IgD-negative memory B cell (primary cell): ENCODE data around the gene CCDC14. TPM values are rescaled to one million over a fixed set of nuclear protein-coding genes. Genes with fewer than 3 reads are reported as not detected.
"Not testable (repeated sequence)": the region's sequence is repeated elsewhere in the genome, so short reads cannot be mapped to it uniquely, and the experiment has no call there.

Experiments used
- H3K27ac Mint-ChIP-seq, 3 donors: one replicate each; pipeline ENCODE4 v1.8.0; 2020 to 2022; ENCODE audit warnings: mild to moderate bottlenecking in 3 of 3, mixed read lengths in 3 of 3, moderate library complexity in 1 of 3
- H3K27me3 Mint-ChIP-seq: one replicate; pipeline ENCODE4 v1.8.0; 2021; ENCODE audit warnings: mixed read lengths
- H3K36me3 Mint-ChIP-seq: one replicate; pipeline ENCODE4 v1.8.0; 2020; ENCODE audit warnings: mild to moderate bottlenecking, mixed read lengths
- H3K4me1 Mint-ChIP-seq, 3 donors: one replicate each; pipeline ENCODE4 v1.8.0; 2020 to 2022; ENCODE audit warnings: mixed read lengths in 3 of 3, mild to moderate bottlenecking in 1 of 3
- H3K4me3 Mint-ChIP-seq, 4 donors: one replicate each; pipeline ENCODE4 v1.8.0; 2020 to 2022; ENCODE audit warnings: mild to moderate bottlenecking in 4 of 4, mixed read lengths in 4 of 4, moderate library complexity in 3 of 4
- H3K9me3 Mint-ChIP-seq, 3 donors: one replicate each; pipeline ENCODE4 v1.8.0; 2020 to 2021; ENCODE audit warnings: mixed read lengths in 3 of 3, mild to moderate bottlenecking in 1 of 3
- polyA plus RNA-seq: library from polyadenylated mRNA; unstranded; fragments of 300-500 nt; fragmentation: Illumina TruSeq; gene quantifications from one replicate; pipeline ENCODE4 v1.2.3, GENCODE V29; 2021

Gene CCDC14
- polyA plus RNA-seq, 1 donor from 2014 or later, result 2.6 TPM

DNA sequence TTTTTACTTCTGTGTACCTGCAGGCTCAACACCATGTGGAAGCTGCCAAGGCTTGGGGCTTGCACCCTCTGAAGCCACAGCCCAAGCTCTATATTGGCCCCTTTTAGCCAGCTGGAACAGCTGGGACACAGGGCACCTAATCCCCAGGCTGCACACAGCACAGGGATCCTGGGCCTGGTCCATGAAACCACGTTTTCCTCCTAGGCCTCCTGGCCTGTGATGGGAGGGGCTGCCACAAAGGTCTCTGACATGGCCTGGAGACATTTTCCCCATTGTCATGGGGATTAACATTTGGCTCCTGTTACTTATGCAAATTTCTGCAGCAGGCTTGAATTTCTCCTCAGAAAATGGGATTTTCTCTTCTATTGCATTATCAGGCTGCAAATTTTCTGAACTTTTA is 70.0 kb downstream of the CCDC14 start:
- Mint-ChIP-seq H3K27me3 (peaks cover 12% of the 10 kb centered on the region), H3K9me3 (peaks cover 14 to 28% (median 14%) of the 10 kb centered on the region in 3 donors)
- not testable (repeated sequence) for H3K36me3 Mint-ChIP-seq, H3K27ac Mint-ChIP-seq, H3K4me1 Mint-ChIP-seq, H3K4me3 Mint-ChIP-seq

DNA sequence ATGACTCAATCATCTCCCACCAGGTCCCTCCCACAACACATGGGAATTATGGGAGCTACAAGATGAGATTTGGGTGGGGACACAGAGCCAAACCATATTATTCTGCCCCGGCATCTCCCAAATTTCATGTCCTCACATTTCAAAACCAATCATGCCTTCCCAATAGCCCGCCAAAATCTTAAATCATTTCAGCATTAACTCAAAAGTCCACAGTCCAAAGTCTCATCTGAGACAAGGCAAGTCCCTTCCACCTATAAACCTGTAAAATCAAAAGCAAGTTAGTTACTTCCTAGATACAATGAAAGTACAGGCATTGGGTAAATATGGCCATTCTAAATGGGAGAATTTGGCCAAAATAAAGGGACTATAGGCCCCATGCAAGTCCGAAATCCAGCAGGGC is 70.9 kb downstream of the CCDC14 start:
- not testable (repeated sequence) for H3K4me1 Mint-ChIP-seq, H3K27ac Mint-ChIP-seq, H3K4me3 Mint-ChIP-seq, H3K36me3 Mint-ChIP-seq
- Mint-ChIP-seq H3K27me3 (peaks cover 15% of the 10 kb centered on the region), H3K9me3 (peaks cover 14 to 28% (median 14%) of the 10 kb centered on the region in 3 donors)

DNA sequence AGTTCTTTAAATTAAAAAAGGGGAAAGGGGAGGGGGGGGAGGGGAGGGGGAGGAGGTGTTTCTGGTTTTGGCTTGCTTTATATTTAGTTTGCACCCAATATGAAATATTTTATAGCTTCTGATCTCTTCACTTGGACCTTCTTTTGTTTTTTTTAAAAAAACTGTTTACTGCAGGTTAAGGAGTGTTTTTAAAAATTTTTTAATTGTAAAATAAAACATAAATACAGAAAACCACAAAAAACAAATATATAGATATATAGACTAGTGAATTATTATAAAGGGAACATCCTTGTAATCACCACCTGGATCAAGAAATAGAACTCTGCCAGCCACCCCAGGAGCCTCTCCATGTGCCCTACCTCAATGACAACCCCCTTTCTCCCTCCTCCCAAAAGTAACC is 76.0 kb downstream of the CCDC14 start:
- no peak overlapping the region for H3K4me3 Mint-ChIP-seq
- no peak overlapping the region for H3K27ac Mint-ChIP-seq
- H3K36me3 Mint-ChIP-seq, result no peaks in the 10 kb centered on the region
- peaks cover 41% of the 10 kb centered on the region for H3K27me3 Mint-ChIP-seq
- H3K4me1 Mint-ChIP-seq, result peaks cover 0 to 11% (median 4%) of the 10 kb centered on the region in 3 donors
- H3K9me3 Mint-ChIP-seq, result peaks cover 0 to 5% (median 4%) of the 10 kb centered on the region in 3 donors

GRCh38 chr3:123884203-123884831 is 76.7 kb downstream of the CCDC14 start, which contains the start of gene MYLK:
Gene MYLK (minus strand): TSS chr3:123884332. CDS start chr3:123793841, 90,491 bp downstream.
- Mint-ChIP-seq H3K36me3 (no peaks in the 10 kb centered on the region), H3K4me1 (peaks cover 0 to 11% (median 4%) of the 10 kb centered on the region in 3 donors), H3K9me3 (peaks cover 0 to 2% (median 0%) of the 10 kb centered on the region in 3 donors), H3K27ac (no peak within 1 kb of the TSS), H3K4me3 (peak within 1 kb of the TSS in 3 of 4 donors; percentile 72 to 85 (median 82)), H3K27me3 (peaks cover 41% of the 10 kb centered on the region)

GRCh38 chr3:123883701-123884202 is 77.3 kb downstream of the CCDC14 start:
- H3K4me3 Mint-ChIP-seq, result peak overlapping the region in 2 of 4 donors; percentile 63 to 80
- H3K36me3 Mint-ChIP-seq, result no peaks in the 10 kb centered on the region
- peaks cover 0 to 2% (median 0%) of the 10 kb centered on the region in 3 donors for H3K9me3 Mint-ChIP-seq
- peaks cover 41% of the 10 kb centered on the region for H3K27me3 Mint-ChIP-seq
- no peak overlapping the region for H3K27ac Mint-ChIP-seq
- H3K4me1 Mint-ChIP-seq, result peaks cover 0 to 11% (median 4%) of the 10 kb centered on the region in 3 donors

GRCh38 chr3:123883111-123883510 is 77.9 kb downstream of the CCDC14 start:
- H3K27me3 Mint-ChIP-seq, result peaks cover 39% of the 10 kb centered on the region
- peak overlapping the region in 1 of 4 donors; percentile 23 for H3K4me3 Mint-ChIP-seq
- no peak overlapping the region for H3K27ac Mint-ChIP-seq
- peaks cover 0 to 2% (median 0%) of the 10 kb centered on the region in 3 donors for H3K9me3 Mint-ChIP-seq
- H3K4me1 Mint-ChIP-seq, result peaks cover 0 to 11% (median 4%) of the 10 kb centered on the region in 3 donors
- no peaks in the 10 kb centered on the region for H3K36me3 Mint-ChIP-seq

DNA sequence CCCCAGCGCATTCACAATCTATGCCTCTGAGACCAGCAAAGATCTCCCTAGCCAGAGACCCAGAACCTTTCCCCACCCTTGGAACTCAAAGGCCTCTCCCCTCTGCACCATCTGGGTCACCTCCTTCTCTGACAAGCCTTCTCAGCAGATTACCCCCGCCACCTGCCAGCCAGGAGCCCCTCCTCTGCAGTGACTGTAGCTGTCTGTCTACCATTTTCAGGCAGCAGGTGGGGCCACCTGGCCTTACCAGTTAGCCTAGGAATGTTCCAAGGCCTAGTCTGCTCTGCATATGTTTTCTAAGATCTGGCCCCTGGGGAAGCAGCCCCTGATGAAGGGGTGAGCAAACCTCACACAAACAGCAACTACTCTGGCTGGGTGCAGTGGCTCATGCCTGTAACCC is 79.3 kb downstream of the CCDC14 start:
- Mint-ChIP-seq H3K27ac (no peak overlapping the region), H3K4me1 (peaks cover 0 to 11% (median 4%) of the 10 kb centered on the region in 3 donors), H3K9me3 (peaks cover 0 to 2% (median 0%) of the 10 kb centered on the region in 3 donors), H3K4me3 (no peak overlapping the region), H3K27me3 (peaks cover 38% of the 10 kb centered on the region), H3K36me3 (no peaks in the 10 kb centered on the region)

DNA sequence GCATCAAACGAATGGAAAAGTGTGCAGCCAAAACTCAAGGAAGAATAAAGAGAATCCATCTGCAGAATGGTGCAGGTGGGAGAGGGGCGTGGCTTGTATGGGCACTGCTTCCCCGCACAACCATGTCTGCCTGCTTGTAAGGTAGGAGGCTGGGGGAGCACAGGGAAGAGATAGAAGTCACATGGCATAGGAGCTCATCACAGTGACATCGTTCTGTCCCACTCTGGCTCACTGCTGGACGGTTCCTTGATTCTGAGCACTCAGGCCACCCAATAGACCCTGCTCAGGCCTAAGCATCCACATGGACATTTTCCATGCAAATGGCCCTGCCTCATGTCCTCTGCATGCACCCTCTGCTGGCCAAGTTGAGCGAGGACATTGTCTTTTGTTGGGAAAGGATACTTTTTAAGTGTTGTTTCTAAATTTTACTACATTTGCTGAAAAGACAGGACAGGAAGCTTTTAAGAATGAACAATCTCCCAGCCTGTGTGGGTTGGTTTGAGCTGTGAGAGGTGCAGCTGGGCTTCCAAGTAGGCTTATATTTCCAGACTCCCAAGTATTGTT is 79.9 kb downstream of the CCDC14 start:
- peaks cover 33% of the 10 kb centered on the region for H3K27me3 Mint-ChIP-seq

GRCh38 chr3:123878807-123879206 is 82.2 kb downstream of the CCDC14 start:
- Mint-ChIP-seq H3K4me1 (peaks cover 0 to 6% (median 0%) of the 10 kb centered on the region in 3 donors), H3K27ac (no peak overlapping the region), H3K27me3 (peaks cover 19% of the 10 kb centered on the region), H3K4me3 (no peak overlapping the region), H3K36me3 (no peaks in the 10 kb centered on the region), H3K9me3 (peaks cover 0 to 2% (median 0%) of the 10 kb centered on the region in 3 donors)

More for the DNA sequence above, 79.9 kb downstream of the CCDC14 start:
- Mint-ChIP-seq H3K9me3 (peaks cover 0 to 2% (median 0%) of the 10 kb centered on the region in 3 donors), H3K36me3 (no peaks in the 10 kb centered on the region), H3K4me1 (peaks cover 0 to 11% (median 4%) of the 10 kb centered on the region in 3 donors), H3K27ac (no peak overlapping the region), H3K4me3 (peak overlapping the region in 1 of 4 donors; percentile 73)

GRCh38 chr3:123877965-123878364 is 83.1 kb downstream of the CCDC14 start:
- H3K4me1 Mint-ChIP-seq, result no peaks in the 10 kb centered on the region
- H3K9me3 Mint-ChIP-seq, result peaks cover 0 to 2% (median 0%) of the 10 kb centered on the region in 3 donors
- no peak overlapping the region for H3K27ac Mint-ChIP-seq
- peaks cover 11% of the 10 kb centered on the region for H3K27me3 Mint-ChIP-seq
- no peak overlapping the region for H3K4me3 Mint-ChIP-seq
- H3K36me3 Mint-ChIP-seq, result no peaks in the 10 kb centered on the region

- H3K9me3 Mint-ChIP-seq, result no peaks in the 10 kb centered on the region
- no peak overlapping the region for H3K4me3 Mint-ChIP-seq
- no peaks in the 10 kb centered on the region for H3K36me3 Mint-ChIP-seq
- H3K27me3 Mint-ChIP-seq, result peaks cover 9% of the 10 kb centered on the region
- no peaks in the 10 kb centered on the region for H3K4me1 Mint-ChIP-seq
- no peak overlapping the region for H3K27ac Mint-ChIP-seq
These were observed 83.6 kb downstream of the CCDC14 start for GRCh38 chr3:123877466-123877865.

- no peak overlapping the region for H3K27ac Mint-ChIP-seq
- no peaks in the 10 kb centered on the region for H3K36me3 Mint-ChIP-seq
- peaks cover 9% of the 10 kb centered on the region for H3K27me3 Mint-ChIP-seq
- no peaks in the 10 kb centered on the region for H3K4me1 Mint-ChIP-seq
- H3K9me3 Mint-ChIP-seq, result no peaks in the 10 kb centered on the region
- no peak overlapping the region for H3K4me3 Mint-ChIP-seq
These were observed 84.2 kb downstream of the CCDC14 start for GRCh38 chr3:123876858-123877257.

DNA sequence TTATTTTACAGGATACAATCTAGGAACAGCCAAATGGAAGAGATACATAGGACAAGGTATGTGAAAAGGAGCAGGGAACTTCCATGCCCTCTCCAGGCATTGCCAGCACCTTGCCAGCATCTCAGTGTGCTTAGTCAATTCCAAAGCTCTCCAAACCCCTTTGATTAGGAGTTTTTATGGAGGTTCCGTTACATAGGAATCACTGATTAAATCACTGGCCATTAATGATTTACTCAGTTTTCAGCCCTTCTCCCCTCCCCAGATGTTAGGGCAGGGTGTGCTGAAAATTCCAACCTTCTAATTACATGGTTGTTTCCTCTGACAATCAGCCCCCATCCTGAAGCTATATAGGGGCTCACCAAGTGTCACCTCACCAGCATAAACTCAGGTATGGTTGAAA is 88.4 kb downstream of the CCDC14 start:
- Mint-ChIP-seq H3K4me3 (no peak overlapping the region), H3K4me1 (no peaks in the 10 kb centered on the region), H3K27ac (no peak overlapping the region), H3K27me3 (peaks cover 5% of the 10 kb centered on the region), H3K9me3 (no peaks in the 10 kb centered on the region), H3K36me3 (no peaks in the 10 kb centered on the region)

- H3K27ac Mint-ChIP-seq, result no peak overlapping the region
- no peaks in the 10 kb centered on the region for H3K9me3 Mint-ChIP-seq
- peaks cover 8% of the 10 kb centered on the region for H3K27me3 Mint-ChIP-seq
- no peak overlapping the region for H3K4me3 Mint-ChIP-seq
- H3K36me3 Mint-ChIP-seq, result no peaks in the 10 kb centered on the region
- H3K4me1 Mint-ChIP-seq, result no peaks in the 10 kb centered on the region
These were observed 89.1 kb downstream of the CCDC14 start for GRCh38 chr3:123871946-123872345.

DNA sequence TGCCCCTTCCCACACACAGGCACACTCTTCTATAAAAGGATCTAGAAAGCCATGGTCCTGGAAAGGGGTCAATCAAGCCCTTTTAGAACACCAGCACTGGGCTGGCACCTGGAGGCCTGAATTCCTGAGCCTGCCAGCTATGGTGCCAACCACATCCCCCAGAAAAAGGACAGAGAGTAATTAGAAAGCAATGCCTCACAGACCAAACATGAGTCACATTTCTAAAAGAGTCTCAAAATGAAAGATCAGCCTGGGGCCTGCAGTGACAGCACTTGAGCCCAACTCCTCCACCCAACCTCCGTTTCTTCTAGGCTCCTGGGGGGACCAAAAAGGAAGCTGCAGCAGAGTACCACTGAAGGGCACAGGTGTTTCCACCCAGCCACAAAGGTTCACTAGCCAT is 91.0 kb downstream of the CCDC14 start:
- Mint-ChIP-seq H3K4me3 (no peak overlapping the region), H3K27ac (no peak overlapping the region), H3K36me3 (no peaks in the 10 kb centered on the region), H3K27me3 (peaks cover 9% of the 10 kb centered on the region), H3K4me1 (no peaks in the 10 kb centered on the region), H3K9me3 (no peaks in the 10 kb centered on the region)
